HEK293 (cell line): ENCODE measurements around the gene STK11.
A peak's percentile ranks its signal among the peaks of the same experiment; 100 is the strongest.

Experiments
- CTCF ChIP-seq: fragments of 450-650 bp; formaldehyde crosslinking; IDR thresholded peaks from 2 replicates; pipeline ENCODE4 v1.5.1; 2016; ENCODE audit warnings: missing biosample characterization, missing genetic modification characterization
- GLIS1 ChIP-seq: fragments of 450-650 bp; formaldehyde crosslinking; IDR thresholded peaks from 2 replicates; pipeline ENCODE4 v1.5.1; 2016; ENCODE audit warnings: missing biosample characterization, missing genetic modification characterization
- KLF8 ChIP-seq: fragments of 450-650 bp; formaldehyde crosslinking; IDR thresholded peaks from 2 replicates; pipeline ENCODE4 v1.5.1; 2016; ENCODE audit warnings: missing biosample characterization, missing genetic modification characterization
- MEIS1 ChIP-seq: sonication (generic); formaldehyde crosslinking; IDR thresholded peaks from 2 replicates; pipeline ENCODE4 v1.8.1; 2022; ENCODE audit warnings: missing genetic modification reagents, mild to moderate bottlenecking, borderline replicate concordance
- OSR2 ChIP-seq: fragments of 450-650 bp; formaldehyde crosslinking; IDR thresholded peaks from 2 replicates; pipeline ENCODE4 v1.5.1; 2016; ENCODE audit warnings: missing biosample characterization, missing genetic modification characterization
- PRDM1 ChIP-seq: fragments of 450-650 bp; formaldehyde crosslinking; IDR thresholded peaks from 2 replicates; pipeline ENCODE4; 2016; ENCODE audit warnings: missing biosample characterization, missing genetic modification characterization
- PRDM4 ChIP-seq: fragments of 450-650 bp; formaldehyde crosslinking; IDR thresholded peaks from 2 replicates; pipeline ENCODE4 v1.5.1; 2017; ENCODE audit warnings: missing biosample characterization, missing genetic modification characterization
- PRDM6 ChIP-seq: fragments of 450-650 bp; formaldehyde crosslinking; IDR thresholded peaks from 2 replicates; pipeline ENCODE4 v1.5.1; 2017; ENCODE audit warnings: missing biosample characterization, missing genetic modification characterization
- ZNF174 ChIP-seq: fragments of 450-650 bp; formaldehyde crosslinking; IDR thresholded peaks from 2 replicates; pipeline ENCODE4 v1.5.0; 2017; ENCODE audit warnings: missing biosample characterization, mild to moderate bottlenecking, missing genetic modification characterization
- ZNF2 ChIP-seq: fragments of 450-650 bp; formaldehyde crosslinking; IDR thresholded peaks from 2 replicates; pipeline ENCODE4 v1.5.1; 2016; ENCODE audit warnings: missing biosample characterization, missing genetic modification characterization
- ZNF214 ChIP-seq: fragments of 450-650 bp; formaldehyde crosslinking; IDR thresholded peaks from 2 replicates; pipeline ENCODE4 v1.5.1; 2017; ENCODE audit warnings: missing biosample characterization, mild to moderate bottlenecking, missing genetic modification characterization, borderline replicate concordance
- ZNF221 ChIP-seq: fragments of 450-650 bp; formaldehyde crosslinking; IDR thresholded peaks from 2 replicates; pipeline ENCODE4 v1.5.1; 2017; ENCODE audit warnings: missing biosample characterization, missing genetic modification characterization, borderline replicate concordance
- ZNF311 ChIP-seq: fragments of 450-650 bp; formaldehyde crosslinking; IDR thresholded peaks from 2 replicates; pipeline ENCODE4 v1.5.1; 2017; ENCODE audit warnings: missing biosample characterization, missing genetic modification characterization, borderline replicate concordance
- ZNF510 ChIP-seq: fragments of 450-650 bp; formaldehyde crosslinking; IDR thresholded peaks from 2 replicates; pipeline ENCODE4 v1.5.1; 2018; ENCODE audit warnings: mild to moderate bottlenecking, missing genetic modification characterization, missing biosample characterization; ENCODE audit not compliant: insufficient replicate concordance
- ZNF513 ChIP-seq: fragments of 450-650 bp; IDR thresholded peaks from 2 replicates; pipeline ENCODE4 v1.5.1; 2018; ENCODE audit warnings: missing biosample characterization, missing genetic modification characterization
- ZNF518A ChIP-seq: fragments of 450-650 bp; formaldehyde crosslinking; conservative IDR thresholded peaks from 2 replicates; pipeline ENCODE4 v1.5.1; 2016; ENCODE audit warnings: low read depth, missing biosample characterization, missing genetic modification characterization
- ZNF548 ChIP-seq: fragments of 450-650 bp; formaldehyde crosslinking; IDR thresholded peaks from 2 replicates; pipeline ENCODE4 v1.5.1; 2016; ENCODE audit warnings: missing biosample characterization, missing genetic modification characterization
- ZNF555 ChIP-seq: fragments of 450-650 bp; formaldehyde crosslinking; conservative IDR thresholded peaks from 2 replicates; pipeline ENCODE4 v1.5.1; 2017; ENCODE audit warnings: missing biosample characterization, mild to moderate bottlenecking, missing genetic modification characterization, inconsistent platforms
- ZNF560 ChIP-seq: fragments of 450-650 bp; formaldehyde crosslinking; IDR thresholded peaks from 2 replicates; pipeline ENCODE4 v1.5.1; 2017; ENCODE audit warnings: missing biosample characterization, missing genetic modification characterization, borderline replicate concordance
- ZNF621 ChIP-seq: fragments of 450-650 bp; formaldehyde crosslinking; IDR thresholded peaks from 2 replicates; pipeline ENCODE4 v1.5.1; 2017; ENCODE audit warnings: missing biosample characterization, missing genetic modification characterization
- ZNF645 ChIP-seq: fragments of 450-650 bp; formaldehyde crosslinking; IDR thresholded peaks from 2 replicates; pipeline ENCODE4; 2016; ENCODE audit warnings: missing biosample characterization, missing genetic modification characterization
- ZNF701 ChIP-seq: fragments of 450-650 bp; formaldehyde crosslinking; IDR thresholded peaks from 2 replicates; pipeline ENCODE4 v1.5.1; 2016; ENCODE audit warnings: missing biosample characterization, missing genetic modification characterization
- ZNF704 ChIP-seq: fragments of 450-650 bp; formaldehyde crosslinking; IDR thresholded peaks from 2 replicates; pipeline ENCODE4 v1.5.1; 2016; ENCODE audit warnings: missing biosample characterization, missing genetic modification characterization
- ZSCAN23 ChIP-seq: fragments of 450-650 bp; formaldehyde crosslinking; IDR thresholded peaks from 2 replicates; pipeline ENCODE4 v1.5.1; 2016; ENCODE audit warnings: missing biosample characterization, missing genetic modification characterization

The STK11 gene

GRCh38 chr19:1241417-1242095 is 36.0 kb downstream of the STK11 start, which contains the start of gene ATP5F1D (continued):
- TF ChIP-seq ZNF221 (tag by site-specific recombination), result no peak
- no peak for TF ChIP-seq ZNF2 (tag by site-specific recombination)
- no peak for TF ChIP-seq ZNF560 (tag by site-specific recombination)
- 0 out of 2 replicates have a peak, but pooled peaks have one; percentile 31 for TF ChIP-seq KLF8 (tag by site-specific recombination)
- TF ChIP-seq ZNF704 (tag by site-specific recombination), result no peak
- TF ChIP-seq PRDM4, result peak; percentile 82
- no peak for TF ChIP-seq ZNF645
- no peak for TF ChIP-seq ZNF555
- TF ChIP-seq ZNF518A (tag by site-specific recombination), result no peak
- TF ChIP-seq PRDM1 (tag by site-specific recombination), result peak; percentile 63
- no peak for TF ChIP-seq ZNF621
- TF ChIP-seq ZNF548 (tag by site-specific recombination), result no peak
- TF ChIP-seq OSR2 (tag by site-specific recombination), result no peak
- no peak for TF ChIP-seq PRDM6 (tag by site-specific recombination)
- TF ChIP-seq CTCF (tag by site-specific recombination), result 0 out of 2 replicates have a peak, but pooled peaks have one; percentile 16
- TF ChIP-seq ZNF214 (tag by site-specific recombination), result no peak
- TF ChIP-seq ZSCAN23, result no peak
- TF ChIP-seq GLIS1, result peak; percentile 98
- TF ChIP-seq ZNF513, result no peak
- TF ChIP-seq ZNF510 (tag by site-specific recombination), result no peak
- no peak for TF ChIP-seq MEIS1 (CRISPR knock-in tag)
- TF ChIP-seq ZNF701, result no peak
- TF ChIP-seq ZNF311, result no peak
- TF ChIP-seq ZNF174 (tag by site-specific recombination), result no peak
